Thoracic aorta (tissue), 2 donors: ENCODE measurements around the gene SHE. TPM values are rescaled to one million over a fixed set of nuclear protein-coding genes. Genes with fewer than 3 reads are reported as not detected.
"Not testable (repeated sequence)": the region's sequence is repeated elsewhere in the genome, so short reads cannot be mapped to it uniquely, and the experiment has no call there.

Experiments
- ATAC-seq: fragments of 150-250 bp; one replicate; pipeline ENCODE4 v1.8.0; 2017; ENCODE audit warnings: low read depth; ENCODE audit not compliant: insufficient number of reproducible peaks, low FRiP score
- DNase-seq: peaks from one replicate; pipeline ENCODE4 v3.0.0-alpha.2; 2020; ENCODE audit warnings: low spot score
- H3K27ac ChIP-seq, 2 donors: fragments of 200-600 bp; sonication (generic); 1 replicate in 1 of 2; 2 replicates in 1 of 2; pipeline ENCODE4 v1.5.1; 2016; ENCODE audit warnings: mild to moderate bottlenecking in 2 of 2, moderate library complexity in 2 of 2
- H3K27me3 ChIP-seq: fragments of 200-600 bp; sonication (generic); replicated peaks from 2 replicates; pipeline ENCODE4 v1.6.0; 2016; ENCODE audit warnings: mild to moderate bottlenecking; ENCODE audit not compliant: insufficient read depth
- H3K36me3 ChIP-seq: fragments of 200-600 bp; sonication (generic); one replicate; pipeline ENCODE4 v1.5.1; 2016
- H3K4me1 ChIP-seq, 2 donors: fragments of 200-600 bp; sonication (generic); 1 replicate in 1 of 2; 2 replicates in 1 of 2; pipeline versions ENCODE4 v1.5.1 to v1.6.0; 2016; ENCODE audit warnings: low read depth in 2 of 2, mild to moderate bottlenecking in 1 of 2; ENCODE audit not compliant: control insufficient read depth in 1 of 2
- H3K4me3 ChIP-seq: fragments of 200-600 bp; sonication (generic); 2 replicates; pipeline ENCODE4 v1.5.1; 2016; ENCODE audit warnings: mild to moderate bottlenecking
- H3K9me3 ChIP-seq: fragments of 200-600 bp; sonication (generic); 2 replicates; pipeline ENCODE4 v1.5.1; 2016
- CTCF ChIP-seq: fragments of 200-600 bp; sonication (generic); IDR thresholded peaks from one replicate; pipeline ENCODE4 v1.5.1; 2019; ENCODE audit warnings: antibody characterized with exemption
- total RNA-seq, 2 donors: library from RNA; depleted of rRNA; stranded (reverse); fragments of >200 nt; gene quantifications; one replicate each; pipeline versions ENCODE4 v1.1.0 to v1.2.3, GENCODE V29; 2016

The SHE gene
- total RNA-seq, 2 donors from 2014 or later, result 6.1 to 15.2 TPM

- Histone ChIP-seq H3K9me3 (no peaks in the 10 kb centered on the region), H3K27me3 (no peaks in the 10 kb centered on the region), H3K36me3 (no peaks in the 10 kb centered on the region), H3K4me1 (no peaks in the 10 kb centered on the region), H3K4me3 (no peak overlapping the region), H3K27ac (no peak overlapping the region)
- DNase-seq (no peak), ATAC-seq (no peak)
- no peak for TF ChIP-seq CTCF
Observed at GRCh38 chr1:154539486-154540483, 37.6 kb upstream of the SHE start.

GRCh38 chr1:154536570-154536969 lies 34.4 kb upstream of the SHE start:
- Histone ChIP-seq H3K27ac (no peak overlapping the region), H3K36me3 (no peaks in the 10 kb centered on the region), H3K27me3 (no peaks in the 10 kb centered on the region), H3K4me3 (no peak overlapping the region), H3K4me1 (no peaks in the 10 kb centered on the region), H3K9me3 (no peaks in the 10 kb centered on the region)
- TF ChIP-seq CTCF, result no peak
- no peak for ATAC-seq
- DNase-seq, result no peak

- no peaks in the 10 kb centered on the region for H3K9me3 ChIP-seq
- no peak for DNase-seq
- H3K36me3 ChIP-seq, result no peaks in the 10 kb centered on the region
- TF ChIP-seq CTCF, result no peak
- no peak overlapping the region for H3K27ac ChIP-seq
- H3K4me3 ChIP-seq, result no peak overlapping the region
- no peaks in the 10 kb centered on the region for H3K4me1 ChIP-seq
- no peaks in the 10 kb centered on the region for H3K27me3 ChIP-seq
- ATAC-seq, result no peak
Observed at GRCh38 chr1:154533952-154534844, 32.0 kb upstream of the SHE start.

GRCh38 chr1:154531950-154532349 lies 29.7 kb upstream of the SHE start:
- ATAC-seq, H3K36me3 ChIP-seq, DNase-seq, H3K27me3 ChIP-seq, H3K27ac ChIP-seq, H3K4me3 ChIP-seq, H3K4me1 ChIP-seq, H3K9me3 ChIP-seq: not testable (repeated sequence)

- no peak for DNase-seq
- Histone ChIP-seq H3K4me3 (no peak overlapping the region), H3K36me3 (no peaks in the 10 kb centered on the region), H3K9me3 (no peaks in the 10 kb centered on the region), H3K4me1 (no peaks in the 10 kb centered on the region), H3K27me3 (no peaks in the 10 kb centered on the region), H3K27ac (no peak overlapping the region)
- no peak for ATAC-seq
- no peak for TF ChIP-seq CTCF
Observed at GRCh38 chr1:154529308-154529707, 27.1 kb upstream of the SHE start.
